IMR-90 (cell line): ENCODE data around the gene PDLIM4. TPM values are rescaled to one million over a fixed set of nuclear protein-coding genes. Genes with fewer than 3 reads are reported as not detected.

Experiments
- ATAC-seq: fragments of 200-7000 bp; cut with Tn5 transposase; 2 replicates; pipeline ENCODE4 v1.9.1; 2020; ENCODE audit warnings: low read depth, mild to moderate bottlenecking, moderate library complexity
- BruUV-seq: library from RNA; stranded (reverse); fragments of 400-500 nt; replicated peaks from 2 replicates; lab custom pipeline; 2021; lab: Mats Ljungman, UMichigan
- CTCF ChIA-PET: fragments of 300-600 bp; formaldehyde crosslinking; extraction: SDS; loops from one replicate; lab custom pipeline; 2021; ENCODE audit warnings: antibody characterized with exemption; lab: Yijun Ruan, JAX
- POLR2A ChIA-PET: fragments of 300-600 bp; sonication (Branson Sonifier 250); formaldehyde crosslinking; loops from one replicate; lab custom pipeline; 2022; ENCODE audit warnings: antibody characterized with exemption; ENCODE audit not compliant: unreplicated experiment; lab: Charles Lee
- DNase-seq: peaks from one replicate; pipeline ENCODE4 v3.0.0; 2013
- H2AFZ ChIP-seq: replicated peaks from 2 replicates; pipeline ENCODE3; 2013; ENCODE audit warnings: low read length, mild to moderate bottlenecking; ENCODE audit not compliant: poor library complexity
- H2AK5ac ChIP-seq: 2 replicates; pipeline ENCODE4 v1.6.1; 2013; ENCODE audit warnings: low read depth, low read length, inconsistent platforms
- H2AK9ac ChIP-seq: replicated peaks from 2 replicates; pipeline ENCODE3; 2013; ENCODE audit warnings: mild to moderate bottlenecking, low read depth, low read length, moderate library complexity; ENCODE audit not compliant: poor library complexity
- H2BK120ac ChIP-seq: 2 replicates; pipeline ENCODE4 v1.6.1; 2013; ENCODE audit warnings: low read depth, low read length, inconsistent platforms
- H2BK15ac ChIP-seq: 3 replicates; pipeline ENCODE4 v1.6.1; 2013; ENCODE audit warnings: low read depth, low read length, inconsistent platforms
- H2BK20ac ChIP-seq: 2 replicates; pipeline ENCODE4 v1.6.1; 2013; ENCODE audit warnings: low read depth, mild to moderate bottlenecking, inconsistent platforms, low read length, moderate library complexity
- H2BK5ac ChIP-seq: 2 replicates; pipeline ENCODE4 v1.6.1; 2013; ENCODE audit warnings: mild to moderate bottlenecking, low read depth, low read length, inconsistent platforms; ENCODE audit not compliant: poor library complexity, severe bottlenecking
- H3K14ac ChIP-seq: replicated peaks from 2 replicates; pipeline ENCODE4 v1.6.1; 2013; ENCODE audit warnings: low read depth, low read length, inconsistent platforms
- H3K18ac ChIP-seq: 2 replicates; pipeline ENCODE4 v1.6.1; 2013; ENCODE audit warnings: low read depth, low read length, control low read depth
- H3K23ac ChIP-seq: 2 replicates; pipeline ENCODE4 v1.6.1; 2013; ENCODE audit warnings: low read depth, low read length, inconsistent platforms
- H3K27ac ChIP-seq: 2 replicates; pipeline ENCODE4 v1.5.1; 2013; ENCODE audit warnings: mild to moderate bottlenecking, control low read depth, low read length; ENCODE audit not compliant: insufficient read depth
- H3K27me3 ChIP-seq: 2 replicates; pipeline ENCODE4 v1.6.1; 2013; ENCODE audit warnings: low read length; ENCODE audit not compliant: control insufficient read depth, insufficient read depth
- H3K36me3 ChIP-seq: 2 replicates; pipeline ENCODE4 v1.6.1; 2013; ENCODE audit warnings: low read length, mixed read lengths; ENCODE audit not compliant: control insufficient read depth, insufficient read depth
- H3K4ac ChIP-seq: 2 replicates; pipeline ENCODE4 v1.6.1; 2013; ENCODE audit warnings: low read depth, low read length, inconsistent platforms
- H3K4me1 ChIP-seq: 2 replicates; pipeline ENCODE4 v1.6.1; 2013; ENCODE audit warnings: low read length, mixed read lengths; ENCODE audit not compliant: control insufficient read depth, insufficient read depth
- H3K4me2 ChIP-seq: 2 replicates; pipeline ENCODE4 v1.6.1; 2013; ENCODE audit warnings: low read depth, mild to moderate bottlenecking, control low read depth, low read length, moderate library complexity
- H3K4me3 ChIP-seq: 2 replicates; pipeline ENCODE4 v1.5.1; 2013; ENCODE audit warnings: low read depth, mild to moderate bottlenecking, control low read depth, low read length, moderate library complexity; ENCODE audit not compliant: insufficient read depth
- H3K56ac ChIP-seq: 2 replicates; pipeline ENCODE4 v1.6.1; 2013; ENCODE audit warnings: low read length, inconsistent platforms; ENCODE audit not compliant: insufficient read depth; ENCODE audit errors: extremely low read depth
- H3K79me1 ChIP-seq, 2 experiments: 2 replicates each; pipeline ENCODE4 v1.6.1; 2013; ENCODE audit warnings: low read length in 2 of 2, inconsistent platforms in 1 of 2, low read depth in 1 of 2
- H3K9ac ChIP-seq: 2 replicates; pipeline ENCODE4 v1.6.1; 2013; ENCODE audit warnings: low read depth, low read length, control low read depth
- H3K9me1 ChIP-seq: 2 replicates; pipeline ENCODE4 v1.6.1; 2013; ENCODE audit warnings: low read length, inconsistent platforms; ENCODE audit not compliant: insufficient read depth
- H3K9me3 ChIP-seq: 2 replicates; pipeline ENCODE4 v1.6.1; 2013; ENCODE audit warnings: low read length; ENCODE audit not compliant: control insufficient read depth, insufficient read depth
- H4K20me1 ChIP-seq: 2 replicates; pipeline ENCODE4 v1.6.1; 2013; ENCODE audit warnings: low read length, inconsistent platforms; ENCODE audit not compliant: insufficient read depth
- H4K5ac ChIP-seq: 2 replicates; pipeline ENCODE4 v1.6.1; 2013; ENCODE audit warnings: mild to moderate bottlenecking, low read depth, low read length, control low read depth
- H4K8ac ChIP-seq, 2 experiments: 2 replicates each; pipeline ENCODE4 v1.6.1; 2013; ENCODE audit warnings: low read depth in 2 of 2, low read length in 2 of 2, control low read depth in 1 of 2, inconsistent platforms in 1 of 2
- H4K91ac ChIP-seq: 2 replicates; pipeline ENCODE4 v1.6.1; 2013; ENCODE audit warnings: low read depth, low read length, inconsistent platforms; ENCODE audit not compliant: insufficient read depth
- CEBPB ChIP-seq: IDR thresholded peaks from 2 replicates; pipeline ENCODE4 v1.6.1; 2012; ENCODE audit warnings: low read depth, low read length, improper control_type of control experiment
- CHD1 ChIP-seq: IDR thresholded peaks from 2 replicates; pipeline ENCODE4 v1.6.1; 2012; ENCODE audit warnings: low read depth, low read length, improper control_type of control experiment
- MAZ ChIP-seq: IDR thresholded peaks from 2 replicates; pipeline ENCODE4 v1.6.1; 2012; ENCODE audit warnings: low read depth, mild to moderate bottlenecking, low read length, improper control_type of control experiment, moderate library complexity, borderline replicate concordance
- NFE2L2 ChIP-seq: fragments of 150-350 bp; IDR thresholded peaks from 2 replicates; pipeline ENCODE4 v1.6.1; 2016; ENCODE audit warnings: low read depth, mild to moderate bottlenecking, low read length
- RFX5 ChIP-seq: IDR thresholded peaks from 2 replicates; pipeline ENCODE4 v1.8.0; 2012; ENCODE audit warnings: low read depth, mild to moderate bottlenecking, low read length, moderate library complexity
- SMC3 ChIP-seq: fragments of 150-350 bp; IDR thresholded peaks from 2 replicates; pipeline ENCODE4 v1.6.1; 2016; ENCODE audit warnings: low read depth, mild to moderate bottlenecking, antibody characterized with exemption, low read length, moderate library complexity
- WGBS, 2 experiments: methylation state at CpG; one replicate each; pipeline versions ENCODE4 v1.1.5 to v1.1.7; 2013; ENCODE audit warnings: missing lambda C conversion rate in 2 of 2; ENCODE audit not compliant: insufficient read length in 1 of 2; ENCODE audit errors: extremely low coverage in 2 of 2; 5-methylcytosine and 5-hydroxymethylcytosine counted together
- dilution Hi-C: fragments of 300-500 bp; cut with HindIII; formaldehyde crosslinking; loops from one replicate; pipeline ENCODE4 v1.14.3; 2018; ENCODE audit warnings: low sequenced_read_pairs; ENCODE audit not compliant: unreplicated experiment
- in situ Hi-C: fragments of 300-500 bp; cut with MboI; formaldehyde crosslinking; loops from 3 replicates; pipeline ENCODE4 v1.14.3; 2019; ENCODE audit warnings: low sequenced_read_pairs, inconsistent platforms, mixed read lengths
- intact Hi-C: fragments of 100-400 bp; cut with micrococcal nuclease; formaldehyde crosslinking; loops from 2 replicates; pipeline ENCODE4 v1.10.0; 2022
- polyA plus RNA-seq, 3 experiments: library from polyadenylated mRNA; depleted of rRNA; stranded (reverse); fragments of >200 nt; gene quantifications; 2 replicates each; pipeline ENCODE4 v1.2.3, GENCODE V29; 2012; ENCODE audit warnings: low replicate concordance in 1 of 3
- total RNA-seq: library from RNA; depleted of rRNA; stranded (reverse); fragments of >200 nt; gene quantifications from 2 replicates; pipeline ENCODE4 v1.2.3, GENCODE V29; 2012
- TF ChIP-seq, protein P1 (sequence below): fragments of 150-350 bp; IDR thresholded peaks from 2 replicates; pipeline ENCODE4 v1.6.1; 2017; ENCODE audit warnings: mild to moderate bottlenecking, antibody characterized with exemption, low read length, low read depth
- TF ChIP-seq, protein P2 (sequence below): fragments of 150-350 bp; IDR thresholded peaks from 2 replicates; pipeline ENCODE4 v1.6.1; 2016; ENCODE audit warnings: low read depth, mild to moderate bottlenecking, low read length, moderate library complexity, borderline replicate concordance

The PDLIM4 gene
- total and polyA plus RNA-seq, 2 of the 4 experiments (the other 2 are of a cell fraction) = 61.1 to 214 TPM

DNA sequence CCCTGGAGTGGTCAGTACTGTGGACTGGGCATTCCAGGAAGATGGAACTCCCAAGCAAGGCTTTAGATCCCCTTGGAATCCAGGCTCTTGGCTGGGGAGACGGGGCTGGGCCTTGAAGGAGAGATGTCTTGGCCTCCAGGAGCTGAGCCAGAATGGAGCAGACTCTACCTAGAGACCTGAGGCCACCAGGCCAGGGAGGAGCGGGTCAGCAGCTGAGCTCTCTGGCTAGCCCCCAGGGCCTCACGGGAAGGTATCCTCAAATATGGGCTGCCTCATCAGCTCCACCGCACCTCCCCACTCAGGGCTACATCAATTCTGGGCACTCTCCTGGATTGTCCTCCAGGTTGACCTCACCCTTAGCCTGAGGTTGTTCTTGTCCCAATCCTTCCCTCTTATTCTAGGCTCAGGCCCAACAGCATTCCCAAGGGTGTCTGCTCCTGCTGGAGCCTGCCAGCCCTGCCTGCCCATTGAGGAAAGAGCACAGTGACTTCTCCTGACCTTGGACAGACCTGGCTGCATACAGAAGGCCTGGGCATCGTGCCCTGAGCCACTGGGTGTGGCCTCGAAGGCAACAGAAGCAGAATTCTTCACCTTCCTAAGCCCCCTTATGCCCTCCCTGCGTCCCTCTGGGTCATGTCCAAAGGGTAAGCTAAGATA is 3.0 kb upstream of the PDLIM4 start:
- H3K36me3 ChIP-seq = no peaks in the 10 kb centered on the region
- no peak overlapping the region for H4K8ac ChIP-seq
- H3K56ac ChIP-seq = no peak overlapping the region
- dilution Hi-C loops (no loop called here), in situ Hi-C loops (no loop called here), intact Hi-C loops (no loop called here)
- no peak overlapping the region for H2AK5ac ChIP-seq
- no peak overlapping the region for H3K9ac ChIP-seq
- no peak overlapping the region for H3K23ac ChIP-seq
- TF ChIP-seq, protein P1, sequence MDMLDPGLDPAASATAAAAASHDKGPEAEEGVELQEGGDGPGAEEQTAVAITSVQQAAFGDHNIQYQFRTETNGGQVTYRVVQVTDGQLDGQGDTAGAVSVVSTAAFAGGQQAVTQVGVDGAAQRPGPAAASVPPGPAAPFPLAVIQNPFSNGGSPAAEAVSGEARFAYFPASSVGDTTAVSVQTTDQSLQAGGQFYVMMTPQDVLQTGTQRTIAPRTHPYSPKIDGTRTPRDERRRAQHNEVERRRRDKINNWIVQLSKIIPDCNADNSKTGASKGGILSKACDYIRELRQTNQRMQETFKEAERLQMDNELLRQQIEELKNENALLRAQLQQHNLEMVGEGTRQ = no peak
- TF ChIP-seq RFX5 (no peak), NFE2L2 (no peak), CEBPB (no peak), SMC3 (no peak), CHD1 (no peak), MAZ (no peak)
- TF ChIP-seq, protein P2, sequence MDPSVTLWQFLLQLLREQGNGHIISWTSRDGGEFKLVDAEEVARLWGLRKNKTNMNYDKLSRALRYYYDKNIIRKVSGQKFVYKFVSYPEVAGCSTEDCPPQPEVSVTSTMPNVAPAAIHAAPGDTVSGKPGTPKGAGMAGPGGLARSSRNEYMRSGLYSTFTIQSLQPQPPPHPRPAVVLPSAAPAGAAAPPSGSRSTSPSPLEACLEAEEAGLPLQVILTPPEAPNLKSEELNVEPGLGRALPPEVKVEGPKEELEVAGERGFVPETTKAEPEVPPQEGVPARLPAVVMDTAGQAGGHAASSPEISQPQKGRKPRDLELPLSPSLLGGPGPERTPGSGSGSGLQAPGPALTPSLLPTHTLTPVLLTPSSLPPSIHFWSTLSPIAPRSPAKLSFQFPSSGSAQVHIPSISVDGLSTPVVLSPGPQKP = no peak
- peaks cover 12% of the 10 kb centered on the region for H4K20me1 ChIP-seq
- DNase-seq (no peak), ATAC-seq (no peak)
- CTCF ChIA-PET = interaction anchor here (0.9 kb wide), 1 partner anchor 74 kb away, joined by 3 read pairs; no protein-coding TSS in a partner anchor
- H2BK15ac ChIP-seq = no peak overlapping the region
- H4K5ac ChIP-seq = no peak overlapping the region
- POLR2A ChIA-PET = no interaction called here
- H3K18ac ChIP-seq = no peak overlapping the region
- H3K79me1 ChIP-seq = peaks cover 4 to 22% of the 10 kb centered on the region in 2 experiments; a peak in 3 of 4 replicates
- H3K27me3 ChIP-seq = no peaks in the 10 kb centered on the region
- H3K4me1 ChIP-seq = peaks cover 9% of the 10 kb centered on the region
- no peak overlapping the region for H3K4me3 ChIP-seq
- no peak overlapping the region for H2BK20ac ChIP-seq
- no peak overlapping the region for H3K14ac ChIP-seq
- no peak overlapping the region for H2BK5ac ChIP-seq
- H2AK9ac ChIP-seq = no peak overlapping the region
- H3K4ac ChIP-seq = no peak overlapping the region
- 100% methylated on average over 1 of the region's 7 CpGs; no CpG with 5 or more reads in 1 of the 2 experiments for WGBS, 2 experiments
- no peak overlapping the region for H2AFZ ChIP-seq
- no TSS peak for BruUV-seq
- H3K9me1 ChIP-seq = 0 out of 2 replicates have a peak, but pooled peaks cover 7% of the 10 kb centered on the region
- no peak overlapping the region for H2BK120ac ChIP-seq
- no peak overlapping the region for H3K4me2 ChIP-seq
- no peak overlapping the region for H3K27ac ChIP-seq
- no peak overlapping the region for H4K91ac ChIP-seq
- H3K9me3 ChIP-seq = no peaks in the 10 kb centered on the region
